Measurements from ENCODE around the gene C2orf92. TPM values are rescaled to one million over a fixed set of nuclear protein-coding genes. Genes with fewer than 3 reads are reported as not detected.

The C2orf92 gene
- polyA plus RNA-seq, 2 of the 4 experiments (the other 2 are of a cell fraction): 1.1 to 2.7 TPM

GRCh38 chr2:97699765-97700444 is 30.4 kb downstream of the C2orf92 start:
- no peak for FAIRE-seq

More at GRCh38 chr2:97699765-97700444, 30.4 kb downstream of the C2orf92 start:
- H3K4me3 ChIP-seq: no peak overlapping the region
- no peaks in the 10 kb centered on the region for H3K4me1 ChIP-seq
- ChIA-PET POLR2A (interaction anchor here (3.0 kb wide), 1 partner anchor 109 kb away, joined by 16 read pairs; no protein-coding TSS in a partner anchor), CTCF (interaction anchor here (0.6 to 8.6 kb wide), 30 partner anchors 11 to 1632 kb away, joined by 3 to 133 read pairs (median 4); partner anchors contain the start of genes ACTR1B, C2orf92 and ZAP70)
- H3K4me2 ChIP-seq: no peak overlapping the region
- H3K9me3 ChIP-seq: no peaks in the 10 kb centered on the region
- 26% methylated on average over 11 of the region's 11 CpGs for WGBS (ENCODE audit: missing lambda C conversion rate)
- no peak for TF ChIP-seq ELK1 (IDR thresholded peaks at IDR 0.05; ENCODE audit: low read depth, low read length)
- TF ChIP-seq ZFP36 (IDR thresholded peaks at IDR 0.05; ENCODE audit: borderline replicate concordance, partially characterized antibody): no peak
- TF ChIP-seq, protein P1, sequence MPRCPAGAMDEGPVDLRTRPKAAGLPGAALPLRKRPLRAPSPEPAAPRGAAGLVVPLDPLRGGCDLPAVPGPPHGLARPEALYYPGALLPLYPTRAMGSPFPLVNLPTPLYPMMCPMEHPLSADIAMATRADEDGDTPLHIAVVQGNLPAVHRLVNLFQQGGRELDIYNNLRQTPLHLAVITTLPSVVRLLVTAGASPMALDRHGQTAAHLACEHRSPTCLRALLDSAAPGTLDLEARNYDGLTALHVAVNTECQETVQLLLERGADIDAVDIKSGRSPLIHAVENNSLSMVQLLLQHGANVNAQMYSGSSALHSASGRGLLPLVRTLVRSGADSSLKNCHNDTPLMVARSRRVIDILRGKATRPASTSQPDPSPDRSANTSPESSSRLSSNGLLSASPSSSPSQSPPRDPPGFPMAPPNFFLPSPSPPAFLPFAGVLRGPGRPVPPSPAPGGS (IDR thresholded peaks at IDR 0.05): no peak
- no peak for TF ChIP-seq ATOH8 (CRISPR knock-in tag; IDR thresholded peaks at IDR 0.05; ENCODE audit: low read depth)
- TF ChIP-seq PHF8 (IDR thresholded peaks at IDR 0.05; ENCODE audit: borderline replicate concordance, low read depth): no peak
- no peak for TF ChIP-seq RFX5 (IDR thresholded peaks at IDR 0.05)
- TF ChIP-seq MAX (IDR thresholded peaks at IDR 0.05): peak; percentile 82
- no peak for TF ChIP-seq ZC3H11A (IDR thresholded peaks at IDR 0.05)
- no peak for TF ChIP-seq CHD2 (IDR thresholded peaks at IDR 0.05; ENCODE audit: low read length, partially characterized antibody)
- TF ChIP-seq E2F6 (IDR thresholded peaks at IDR 0.05; ENCODE audit: borderline replicate concordance, low read depth): peak; percentile 40; the same call in 1 of the 2 replicates
- TF ChIP-seq TP53 (CRISPR knock-in tag; IDR thresholded peaks at IDR 0.05): no peak
- peak; percentile 51 for TF ChIP-seq SMC3 (IDR thresholded peaks at IDR 0.05)
- TF ChIP-seq HDAC2 (IDR thresholded peaks at IDR 0.05): no peak
- no peak for TF ChIP-seq CHD4 (IDR thresholded peaks at IDR 0.05; ENCODE audit: borderline replicate concordance)
- peak; percentile 29 to 54; a peak in 4 of 5 replicates for TF ChIP-seq RAD21 (conservative IDR thresholded peaks at IDR 0.05 in 1 of 2, IDR thresholded peaks at IDR 0.05 in 1 of 2)
- TF ChIP-seq KDM5A (IDR thresholded peaks at IDR 0.05): no peak
- no peak for TF ChIP-seq HMGXB4 (CRISPR knock-in tag; IDR thresholded peaks at IDR 0.05; ENCODE audit: borderline replicate concordance)
- TF ChIP-seq FOXS1 (CRISPR knock-in tag; IDR thresholded peaks at IDR 0.05): no peak
- no peak for TF ChIP-seq RARB (CRISPR knock-in tag; IDR thresholded peaks at IDR 0.05)
- TF ChIP-seq CTCF (IDR thresholded peaks at IDR 0.05): peak; percentile 46
- ATAC-seq: peak; percentile 87 to 93
- peak; percentile 26 to 60 for DNase-seq (ENCODE audit: low read depth in 1 of 2, low spot score in 1 of 2)
- no peak overlapping the region for H3K27ac ChIP-seq
